HG02885 (cell line): Measurements from ENCODE around the gene SPACA7.
"Not testable (repeated sequence)": the region's sequence is repeated elsewhere in the genome, so short reads cannot be mapped to it uniquely, and the experiment has no call there.

Experiments
- ATAC-seq: cut with Tn5 transposase; IDR thresholded peaks from one replicate; pipeline ENCODE4 v1.9.1; 2021; ENCODE audit warnings: mild to moderate bottlenecking; ENCODE audit not compliant: unreplicated experiment, poor library complexity

SPACA7 gene

GRCh38 chr13:112409828-112410227, 33.7 kb downstream of the SPACA7 start:
- not testable (repeated sequence) for ATAC-seq

- ATAC-seq, result no peak
These were observed 40.5 kb downstream of the SPACA7 start for GRCh38 chr13:112416647-112417046.

GRCh38 chr13:112417079-112417478, 40.9 kb downstream of the SPACA7 start:
- ATAC-seq, result no peak

GRCh38 chr13:112424098-112424497, 47.9 kb downstream of the SPACA7 start:
- ATAC-seq, result no peak

- ATAC-seq, result no peak
These were observed 52.5 kb downstream of the SPACA7 start for GRCh38 chr13:112428704-112429103.

- no peak for ATAC-seq
These were observed 55.6 kb downstream of the SPACA7 start for GRCh38 chr13:112431734-112432133.

- ATAC-seq, result not testable (repeated sequence)
These were observed 56.6 kb downstream of the SPACA7 start for GRCh38 chr13:112432734-112433133.

GRCh38 chr13:112433517-112433916, 57.4 kb downstream of the SPACA7 start:
- ATAC-seq, result not testable (repeated sequence)

- no peak for ATAC-seq
These were observed 57.9 kb downstream of the SPACA7 start for GRCh38 chr13:112434032-112434431.

- ATAC-seq, result no peak
These were observed 58.9 kb downstream of the SPACA7 start for GRCh38 chr13:112434937-112435523.

- ATAC-seq, result no peak
These were observed 59.8 kb downstream of the SPACA7 start for GRCh38 chr13:112435973-112436372.

- ATAC-seq, result no peak
These were observed 61.9 kb downstream of the SPACA7 start for GRCh38 chr13:112438094-112438493.

GRCh38 chr13:112438515-112438914, 62.4 kb downstream of the SPACA7 start:
- ATAC-seq, result no peak

GRCh38 chr13:112441226-112441625, 65.1 kb downstream of the SPACA7 start:
- ATAC-seq, result no peak

- no peak for ATAC-seq
These were observed 65.7 kb downstream of the SPACA7 start for GRCh38 chr13:112441779-112442310.

GRCh38 chr13:112442483-112443090, 66.4 kb downstream of the SPACA7 start:
- no peak for ATAC-seq

GRCh38 chr13:112443191-112443994, 67.2 kb downstream of the SPACA7 start:
- no peak for ATAC-seq

- ATAC-seq, result peak; percentile 73
These were observed 67.8 kb downstream of the SPACA7 start for GRCh38 chr13:112443995-112444311.

- no peak for ATAC-seq
These were observed 68.6 kb downstream of the SPACA7 start for GRCh38 chr13:112444416-112445399.
